HCT116 (cell line): ENCODE data around the gene POLR1D. TPM values are rescaled to one million over a fixed set of nuclear protein-coding genes. Genes with fewer than 3 reads are reported as not detected.

Experiments used
- ATAC-seq: fragments of 200-7000 bp; cut with Tn5 transposase; 2 replicates; pipeline ENCODE4 v1.9.1; 2020; ENCODE audit warnings: mild to moderate bottlenecking, moderate library complexity
- BruUV-seq: library from RNA; stranded (reverse); fragments of 400-500 nt; replicated peaks from 2 replicates; lab custom pipeline; 2021; lab: Mats Ljungman, UMichigan
- CTCF ChIA-PET: fragments of 300-600 bp; sonication (Branson Sonifier 250); formaldehyde crosslinking; loops from one replicate; lab custom pipeline; 2021; ENCODE audit warnings: antibody characterized with exemption; lab: Charles Lee
- POLR2A ChIA-PET: fragments of 300-600, 350-600 bp; sonication (Branson Sonifier 250); formaldehyde crosslinking; loops from one replicate; lab custom pipeline; 2021; ENCODE audit warnings: antibody characterized with exemption; lab: Charles Lee
- RAD21 ChIA-PET, 2 experiments: fragments of 300-600 bp; sonication (Branson Sonifier 250); formaldehyde crosslinking; loops; one replicate each; lab custom pipeline; 2023; ENCODE audit warnings: low total read pairs in 2 of 2; ENCODE audit not compliant: uncharacterized antibody in 2 of 2, unreplicated experiment in 2 of 2, low non-redundant PET in 1 of 2; lab: Charles Lee
- DNase-seq: peaks from one replicate; pipeline ENCODE4 v3.0.0-alpha.2; 2010; ENCODE audit warnings: low read depth, low spot score
- H2AFZ ChIP-seq: fragments of 200-600 bp; shearing (Covaris generic), sonication (generic); 2 replicates; pipeline ENCODE4 v1.6.1; 2017; ENCODE audit warnings: low read depth, mixed run types, mixed read lengths, antibody characterized with exemption, low read length; ENCODE audit not compliant: poor library complexity, severe bottlenecking
- H3K27ac ChIP-seq: 2 replicates; pipeline ENCODE4 v1.5.1; 2012; ENCODE audit warnings: low read depth, low read length
- H3K27me3 ChIP-seq: fragments of 200-600 bp; sonication (generic); 2 replicates; pipeline ENCODE4 v1.6.1; 2016; ENCODE audit warnings: mixed run types, low read length, mixed read lengths; ENCODE audit not compliant: insufficient read depth
- H3K36me3 ChIP-seq, 2 experiments: fragments of 200-500 bp in 1 of 2; fragments of 200-600 bp in 1 of 2; sonication (Bioruptor generic) in 1 of 2; sonication (generic) in 1 of 2; 2 replicates each; pipeline versions ENCODE4 v1.5.1 to v1.6.1; 2014 to 2016; ENCODE audit warnings: low read length in 2 of 2, inconsistent platforms in 1 of 2, mixed read lengths in 1 of 2, mixed run types in 1 of 2; ENCODE audit not compliant: insufficient read depth in 2 of 2, control insufficient read depth in 1 of 2
- H3K4me1 ChIP-seq, 2 experiments: fragments of 200-600 bp in 1 of 2; sonication (generic) in 1 of 2; 2 replicates each; pipeline versions ENCODE4 v1.5.1 to v1.6.1; 2012 to 2017; ENCODE audit warnings: low read length in 2 of 2, inconsistent platforms in 1 of 2, mild to moderate bottlenecking in 1 of 2, mixed read lengths in 1 of 2, mixed run types in 1 of 2, moderate library complexity in 1 of 2; ENCODE audit not compliant: insufficient read depth in 2 of 2, control insufficient read depth in 1 of 2
- H3K4me2 ChIP-seq: fragments of 200-600 bp; sonication (generic); 2 replicates; pipeline ENCODE4 v1.6.1; 2017; ENCODE audit warnings: mixed run types, low read length, mixed read lengths
- H3K4me3 ChIP-seq, 2 experiments: fragments of 200-600 bp in 1 of 2; sonication (generic) in 1 of 2; replicated peaks in 1 of 2; 2 replicates each; pipeline ENCODE4 v1.5.1; 2011 to 2016; ENCODE audit warnings: low read length in 2 of 2, control low read depth in 1 of 2, low read depth in 1 of 2, mild to moderate bottlenecking in 1 of 2, mixed read lengths in 1 of 2, mixed run types in 1 of 2
- H3K79me2 ChIP-seq: fragments of 200-600 bp; sonication (generic); 2 replicates; pipeline ENCODE4 v1.6.1; 2017; ENCODE audit warnings: mild to moderate bottlenecking, mixed run types, low read length, moderate library complexity, mixed read lengths; ENCODE audit not compliant: insufficient read depth
- H3K9ac ChIP-seq: fragments of 200-600 bp; sonication (generic); 2 replicates; pipeline ENCODE4 v1.6.1; 2016; ENCODE audit warnings: low read length, mixed read lengths
- H3K9me2 ChIP-seq: fragments of 200-600 bp; sonication (generic), shearing (Covaris generic); 2 replicates; pipeline ENCODE4 v1.6.1; 2017; ENCODE audit warnings: mixed run types, mild to moderate bottlenecking, moderate library complexity; ENCODE audit not compliant: insufficient read depth
- H3K9me3 ChIP-seq, 2 experiments: fragments of 200-500 bp in 1 of 2; fragments of 200-600 bp in 1 of 2; sonication (Bioruptor generic) in 1 of 2; sonication (generic) in 1 of 2; 2 replicates each; pipeline ENCODE4 v1.6.1; 2014 to 2017; ENCODE audit warnings: low read length in 2 of 2, mixed read lengths in 2 of 2, inconsistent platforms in 1 of 2, low read depth in 1 of 2, mild to moderate bottlenecking in 1 of 2, mixed run types in 1 of 2, moderate library complexity in 1 of 2; ENCODE audit not compliant: control insufficient read depth in 1 of 2, insufficient read depth in 1 of 2
- H4K20me1 ChIP-seq: fragments of 200-600 bp; sonication (generic), shearing (Covaris generic); 2 replicates; pipeline ENCODE4 v1.6.1; 2017; ENCODE audit warnings: mixed run types, mild to moderate bottlenecking, moderate library complexity; ENCODE audit not compliant: insufficient read depth
- CBX3 ChIP-seq: IDR thresholded peaks from 2 replicates; pipeline ENCODE4 v1.6.1; 2012; ENCODE audit warnings: low read depth
- EGR1 ChIP-seq: IDR thresholded peaks from 2 replicates; pipeline ENCODE4 v1.6.1; 2012; ENCODE audit warnings: low read depth
- EZH2phosphoT487 ChIP-seq: fragments of 200-600 bp; IDR thresholded peaks from 2 replicates; pipeline ENCODE4 v1.6.1; 2018; ENCODE audit warnings: antibody characterized with exemption, borderline replicate concordance
- FOSL1 ChIP-seq: IDR thresholded peaks from 2 replicates; pipeline ENCODE4 v1.6.1; 2012; ENCODE audit warnings: low read depth
- RAD21 ChIP-seq: IDR thresholded peaks from 2 replicates; pipeline ENCODE4 v1.6.1; 2012; ENCODE audit warnings: low read depth, mild to moderate bottlenecking
- SIN3A ChIP-seq: IDR thresholded peaks from 2 replicates; pipeline ENCODE4 v1.6.1; 2012; ENCODE audit warnings: low read depth
- intact Hi-C: fragments of 100-400 bp; cut with micrococcal nuclease; formaldehyde crosslinking; loops from 2 replicates; pipeline ENCODE4 v1.10.0; 2022
- total RNA-seq: library from RNA; stranded (reverse); gene quantifications from one replicate; pipeline ENCODE4 v1.2.1, GENCODE V29; 2021; ENCODE audit not compliant: unreplicated experiment
- TF ChIP-seq, protein P1 (sequence below): IDR thresholded peaks from 2 replicates; pipeline ENCODE4 v1.6.1; 2011; ENCODE audit warnings: mild to moderate bottlenecking, low read length, moderate library complexity; ENCODE audit not compliant: insufficient replicate concordance; ENCODE audit errors: extremely low read depth

The POLR1D gene
- total RNA-seq, 1 experiment from 2014 or later: 184 TPM

DNA sequence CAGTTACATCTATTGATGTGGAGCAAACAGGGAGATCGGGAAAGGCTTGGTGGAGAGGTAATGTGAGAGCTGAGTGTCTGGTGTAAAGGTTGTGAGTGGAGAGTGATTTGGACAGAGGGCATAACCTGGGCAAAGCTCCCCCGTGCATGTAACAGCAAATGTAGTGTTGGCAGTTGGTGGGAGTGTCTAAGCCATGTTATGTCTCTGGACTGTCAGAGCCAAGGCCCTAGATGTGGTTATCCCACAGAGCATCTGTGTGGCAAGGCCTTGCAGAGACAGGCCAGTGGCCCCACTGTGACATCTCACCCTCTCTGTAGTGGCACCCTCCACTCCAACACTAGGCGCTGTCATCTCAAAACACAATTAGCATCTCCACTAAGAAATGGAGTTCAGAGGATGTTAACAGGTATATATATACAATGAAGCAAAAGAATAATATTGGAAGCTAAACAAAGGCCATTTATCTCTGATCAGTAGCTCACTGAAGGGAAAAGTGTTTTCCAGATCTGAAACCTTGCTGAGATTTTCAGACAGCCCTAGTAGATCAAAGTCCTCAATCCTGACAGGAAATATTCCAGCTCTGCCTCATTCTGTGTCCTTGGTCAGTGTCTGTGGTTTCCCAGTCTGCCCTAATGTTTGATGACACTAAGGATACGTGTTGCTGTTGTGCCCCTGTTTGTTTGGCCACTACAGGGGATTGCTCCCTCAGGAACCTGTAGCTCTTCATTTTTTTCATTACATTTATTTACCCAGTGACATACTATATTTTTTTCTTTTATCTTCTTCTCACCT lies 20.2 kb downstream of the POLR1D start (continued):
- TF ChIP-seq, protein P1, sequence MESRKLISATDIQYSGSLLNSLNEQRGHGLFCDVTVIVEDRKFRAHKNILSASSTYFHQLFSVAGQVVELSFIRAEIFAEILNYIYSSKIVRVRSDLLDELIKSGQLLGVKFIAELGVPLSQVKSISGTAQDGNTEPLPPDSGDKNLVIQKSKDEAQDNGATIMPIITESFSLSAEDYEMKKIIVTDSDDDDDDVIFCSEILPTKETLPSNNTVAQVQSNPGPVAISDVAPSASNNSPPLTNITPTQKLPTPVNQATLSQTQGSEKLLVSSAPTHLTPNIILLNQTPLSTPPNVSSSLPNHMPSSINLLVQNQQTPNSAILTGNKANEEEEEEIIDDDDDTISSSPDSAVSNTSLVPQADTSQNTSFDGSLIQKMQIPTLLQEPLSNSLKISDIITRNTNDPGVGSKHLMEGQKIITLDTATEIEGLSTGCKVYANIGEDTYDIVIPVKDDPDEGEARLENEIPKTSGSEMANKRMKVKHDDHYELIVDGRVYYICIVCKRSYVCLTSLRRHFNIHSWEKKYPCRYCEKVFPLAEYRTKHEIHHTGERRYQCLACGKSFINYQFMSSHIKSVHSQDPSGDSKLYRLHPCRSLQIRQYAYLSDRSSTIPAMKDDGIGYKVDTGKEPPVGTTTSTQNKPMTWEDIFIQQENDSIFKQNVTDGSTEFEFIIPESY: no peak

DNA sequence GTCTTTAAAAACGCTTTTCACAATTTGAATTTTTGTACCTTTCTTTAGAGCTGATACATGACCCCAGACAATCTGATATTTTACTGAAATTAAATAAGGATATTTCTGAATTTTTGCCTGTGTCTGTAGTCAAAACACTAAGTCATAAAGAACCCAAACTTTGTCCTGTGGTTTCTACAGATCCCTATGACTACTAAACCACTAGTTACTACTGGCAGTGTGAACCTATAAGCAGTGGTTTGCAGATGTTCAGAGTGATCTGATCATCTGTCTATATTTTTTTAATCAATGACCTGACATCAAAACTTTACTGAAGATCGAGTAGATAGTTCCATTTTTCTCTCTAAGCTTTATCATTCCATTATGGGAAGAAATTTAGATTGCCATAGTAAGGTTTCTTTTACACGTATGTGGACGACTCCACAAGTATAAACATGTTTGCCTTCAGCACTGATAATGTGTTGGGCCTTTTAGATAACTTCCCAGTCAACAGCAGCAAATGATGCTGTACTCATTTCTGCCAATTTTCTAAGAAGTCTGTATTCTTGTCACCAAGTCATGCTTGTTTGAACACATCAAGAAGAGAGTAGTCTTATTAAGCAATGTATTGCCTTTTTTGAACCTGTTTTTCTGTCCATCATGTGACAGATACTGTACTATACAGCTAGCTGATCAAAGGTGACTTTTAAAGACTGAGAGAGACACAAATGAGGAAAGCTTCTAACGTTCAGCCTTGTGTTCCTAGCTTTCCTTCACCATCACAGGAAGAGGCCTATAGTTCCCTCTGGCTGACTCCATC lies 21.8 kb downstream of the POLR1D start:
- peaks cover 3 to 5% of the 10 kb centered on the region in 2 experiments; a peak in 2 of 4 replicates for H3K36me3 ChIP-seq
- intact Hi-C loops: no loop called here
- no peak overlapping the region for H3K9ac ChIP-seq
- H3K9me2 ChIP-seq: no peaks in the 10 kb centered on the region
- ChIA-PET RAD21 (no interaction called here), POLR2A (interaction anchor here (0.9 kb wide), 1 partner anchor 23 kb away, joined by 3 read pairs; the partner anchor contains the start of gene LNX2), CTCF (no interaction called here)
- no peak for TF ChIP-seq SIN3A
- no peak for TF ChIP-seq CBX3
- no peak for TF ChIP-seq FOSL1
- no peak for TF ChIP-seq RAD21
- TF ChIP-seq EZH2phosphoT487: no peak
- no peak for TF ChIP-seq EGR1
- H3K9me3 ChIP-seq: no peaks in the 10 kb centered on the region
- H3K4me3 ChIP-seq: no peak overlapping the region
- peaks cover 53% of the 10 kb centered on the region for H3K79me2 ChIP-seq
- no peak overlapping the region for H2AFZ ChIP-seq
- no peaks in the 10 kb centered on the region for H3K27me3 ChIP-seq
- H3K4me1 ChIP-seq: peaks cover 7 to 12% of the 10 kb centered on the region in 2 experiments
- no TSS peak for BruUV-seq
- no peak overlapping the region for H3K27ac ChIP-seq
- peak overlapping the region; percentile 26 for H3K4me2 ChIP-seq
- DNase-seq (no peak), ATAC-seq (no peak)
- no peaks in the 10 kb centered on the region for H4K20me1 ChIP-seq
